WTC11 (cell line): Measurements from ENCODE around the gene PPM1A. TPM values are rescaled to one million over a fixed set of nuclear protein-coding genes. Genes with fewer than 3 reads are reported as not detected.

Source experiments
- ATAC-seq: fragments of 200-7000 bp; cut with Tn5 transposase; 2 replicates; pipeline ENCODE4 v1.10.0; 2021; ENCODE audit warnings: mild to moderate bottlenecking, moderate library complexity
- CTCF ChIA-PET: fragments of 300-600 bp; sonication (Branson Sonifier 250); formaldehyde crosslinking; loops from one replicate; lab custom pipeline; 2021; ENCODE audit warnings: antibody characterized with exemption; lab: Charles Lee
- POLR2A ChIA-PET: fragments of 350-600 bp; sonication (Branson Sonifier 250); formaldehyde crosslinking; loops from one replicate; lab custom pipeline; 2021; ENCODE audit warnings: antibody characterized with exemption; lab: Charles Lee
- DNase-seq: peaks from one replicate; pipeline ENCODE4 v3.0.0; 2021; ENCODE audit warnings: low spot score
- H3K27ac Mint-ChIP-seq: 2 replicates; pipeline ENCODE4 v1.8.0; 2021; ENCODE audit warnings: mixed read lengths
- H3K27me3 Mint-ChIP-seq: 2 replicates; pipeline ENCODE4 v1.8.0; 2021; ENCODE audit warnings: low read depth, mild to moderate bottlenecking, moderate library complexity, mixed read lengths
- H3K36me3 Mint-ChIP-seq: 2 replicates; pipeline ENCODE4 v1.8.0; 2021; ENCODE audit warnings: mixed read lengths
- H3K4me1 Mint-ChIP-seq: 2 replicates; pipeline ENCODE4 v1.8.0; 2022; ENCODE audit warnings: mixed read lengths
- H3K4me3 Mint-ChIP-seq: 2 replicates; pipeline ENCODE4 v1.8.0; 2021; ENCODE audit warnings: mild to moderate bottlenecking, moderate library complexity, mixed read lengths
- H3K9me3 Mint-ChIP-seq: 2 replicates; pipeline ENCODE4 v1.8.0; 2021; ENCODE audit warnings: mixed read lengths
- ATF1 ChIP-seq: sonication (generic); formaldehyde crosslinking; IDR thresholded peaks from 2 replicates; pipeline ENCODE4 v1.8.1; 2023; ENCODE audit warnings: mild to moderate bottlenecking, moderate library complexity, missing genetic modification reagents
- CREB1 ChIP-seq: sonication (generic); formaldehyde crosslinking; IDR thresholded peaks from 2 replicates; pipeline ENCODE4 v1.8.0; 2023; ENCODE audit warnings: mild to moderate bottlenecking, missing genetic modification reagents
- FOXJ3 ChIP-seq: sonication (generic); formaldehyde crosslinking; IDR thresholded peaks from 2 replicates; pipeline ENCODE4 v1.9.0; 2021; ENCODE audit warnings: missing genetic modification reagents, mild to moderate bottlenecking, borderline replicate concordance
- FOXP1 ChIP-seq: sonication (generic); formaldehyde crosslinking; IDR thresholded peaks from 2 replicates; pipeline ENCODE4 v1.8.0; 2022; ENCODE audit warnings: missing genetic modification reagents, mild to moderate bottlenecking, moderate library complexity, borderline replicate concordance
- KAT7 ChIP-seq: sonication (generic); formaldehyde crosslinking; IDR thresholded peaks from 2 replicates; pipeline ENCODE4 v1.8.1; 2023; ENCODE audit warnings: missing genetic modification reagents, mild to moderate bottlenecking, borderline replicate concordance
- NFE2L1 ChIP-seq: sonication (generic); formaldehyde crosslinking; IDR thresholded peaks from 2 replicates; pipeline ENCODE4 v1.8.1; 2023; ENCODE audit warnings: missing genetic modification reagents
- SOX15 ChIP-seq: fragments of 250-450 bp; sonication (Bioruptor Pico); IDR thresholded peaks from 2 replicates; pipeline ENCODE4 v1.9.0; 2021; ENCODE audit warnings: mild to moderate bottlenecking
- TP53 ChIP-seq: sonication (generic); formaldehyde crosslinking; IDR thresholded peaks from 2 replicates; pipeline ENCODE4 v1.8.1; 2023; ENCODE audit warnings: mild to moderate bottlenecking, missing genetic modification reagents
- ZNF138 ChIP-seq: sonication (generic); formaldehyde crosslinking; conservative IDR thresholded peaks from 2 replicates; pipeline ENCODE4 v1.8.1; 2022; ENCODE audit warnings: mild to moderate bottlenecking, moderate library complexity, missing genetic modification reagents
- total RNA-seq: library from RNA; stranded (reverse); gene quantifications from 3 replicates; pipeline ENCODE4 v1.2.3, GENCODE V29; 2021
- TF ChIP-seq, protein P1 (sequence below): sonication (generic); formaldehyde crosslinking; IDR thresholded peaks from 2 replicates; pipeline ENCODE4 v1.8.1; 2023; ENCODE audit warnings: mild to moderate bottlenecking, missing genetic modification reagents, borderline replicate concordance
- TF ChIP-seq, protein P2 (sequence below): sonication (generic); formaldehyde crosslinking; conservative IDR thresholded peaks from 2 replicates; pipeline ENCODE4 v1.8.1; 2022; ENCODE audit warnings: mild to moderate bottlenecking, missing genetic modification reagents
- TF ChIP-seq, protein P3 (sequence below): sonication (generic); formaldehyde crosslinking; IDR thresholded peaks from 2 replicates; pipeline ENCODE4 v1.8.1; 2022; ENCODE audit warnings: missing genetic modification reagents, borderline replicate concordance
- TF ChIP-seq, protein P4 (sequence below): sonication (generic); formaldehyde crosslinking; IDR thresholded peaks from 2 replicates; pipeline ENCODE4 v1.8.0; 2022; ENCODE audit warnings: mild to moderate bottlenecking, missing genetic modification reagents
- TF ChIP-seq, protein P5 (sequence below): sonication (generic); formaldehyde crosslinking; IDR thresholded peaks from 2 replicates; pipeline ENCODE4 v1.8.1; 2023; ENCODE audit warnings: mild to moderate bottlenecking, missing genetic modification reagents, moderate library complexity
- TF ChIP-seq, protein P6 (sequence below): sonication (generic); formaldehyde crosslinking; IDR thresholded peaks from 2 replicates; pipeline ENCODE4 v1.8.1; 2023; ENCODE audit warnings: mild to moderate bottlenecking, moderate library complexity, missing genetic modification reagents
- TF ChIP-seq, protein P7 (sequence below): sonication (generic); formaldehyde crosslinking; IDR thresholded peaks from 2 replicates; pipeline ENCODE4 v1.8.1; 2022; ENCODE audit warnings: mild to moderate bottlenecking, moderate library complexity, missing genetic modification reagents
- TF ChIP-seq, protein P8 (sequence below): sonication (generic); formaldehyde crosslinking; IDR thresholded peaks from 2 replicates; pipeline ENCODE4 v1.8.0; 2022; ENCODE audit warnings: mild to moderate bottlenecking, missing genetic modification reagents
- TF ChIP-seq, protein P9 (sequence below): sonication (generic); formaldehyde crosslinking; IDR thresholded peaks from 2 replicates; pipeline ENCODE4 v1.8.1; 2022; ENCODE audit warnings: low read depth, missing genetic modification reagents, borderline replicate concordance

The PPM1A gene
- total RNA-seq, 1 experiment from 2014 or later = 52.5 TPM

DNA sequence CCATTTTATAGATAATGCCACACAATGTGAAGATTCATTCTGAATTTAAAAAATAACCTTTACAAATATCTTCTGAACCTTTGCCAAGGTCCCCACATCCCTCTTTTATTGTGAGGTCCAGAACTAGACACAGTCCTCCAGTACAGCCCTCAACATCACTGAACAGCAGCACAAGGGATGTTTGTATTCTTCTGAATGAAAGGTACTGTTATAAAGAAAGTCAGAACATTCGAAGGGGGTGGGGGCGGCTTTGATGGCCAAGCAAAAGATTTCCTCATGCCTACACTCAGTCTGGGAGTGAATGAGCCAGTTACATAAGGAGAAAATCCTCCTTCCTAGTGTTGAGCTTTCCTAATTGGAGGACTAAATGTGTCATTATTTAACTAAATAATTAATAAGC, 77.3 kb downstream of the PPM1A start (continued):
- TF ChIP-seq, protein P1, sequence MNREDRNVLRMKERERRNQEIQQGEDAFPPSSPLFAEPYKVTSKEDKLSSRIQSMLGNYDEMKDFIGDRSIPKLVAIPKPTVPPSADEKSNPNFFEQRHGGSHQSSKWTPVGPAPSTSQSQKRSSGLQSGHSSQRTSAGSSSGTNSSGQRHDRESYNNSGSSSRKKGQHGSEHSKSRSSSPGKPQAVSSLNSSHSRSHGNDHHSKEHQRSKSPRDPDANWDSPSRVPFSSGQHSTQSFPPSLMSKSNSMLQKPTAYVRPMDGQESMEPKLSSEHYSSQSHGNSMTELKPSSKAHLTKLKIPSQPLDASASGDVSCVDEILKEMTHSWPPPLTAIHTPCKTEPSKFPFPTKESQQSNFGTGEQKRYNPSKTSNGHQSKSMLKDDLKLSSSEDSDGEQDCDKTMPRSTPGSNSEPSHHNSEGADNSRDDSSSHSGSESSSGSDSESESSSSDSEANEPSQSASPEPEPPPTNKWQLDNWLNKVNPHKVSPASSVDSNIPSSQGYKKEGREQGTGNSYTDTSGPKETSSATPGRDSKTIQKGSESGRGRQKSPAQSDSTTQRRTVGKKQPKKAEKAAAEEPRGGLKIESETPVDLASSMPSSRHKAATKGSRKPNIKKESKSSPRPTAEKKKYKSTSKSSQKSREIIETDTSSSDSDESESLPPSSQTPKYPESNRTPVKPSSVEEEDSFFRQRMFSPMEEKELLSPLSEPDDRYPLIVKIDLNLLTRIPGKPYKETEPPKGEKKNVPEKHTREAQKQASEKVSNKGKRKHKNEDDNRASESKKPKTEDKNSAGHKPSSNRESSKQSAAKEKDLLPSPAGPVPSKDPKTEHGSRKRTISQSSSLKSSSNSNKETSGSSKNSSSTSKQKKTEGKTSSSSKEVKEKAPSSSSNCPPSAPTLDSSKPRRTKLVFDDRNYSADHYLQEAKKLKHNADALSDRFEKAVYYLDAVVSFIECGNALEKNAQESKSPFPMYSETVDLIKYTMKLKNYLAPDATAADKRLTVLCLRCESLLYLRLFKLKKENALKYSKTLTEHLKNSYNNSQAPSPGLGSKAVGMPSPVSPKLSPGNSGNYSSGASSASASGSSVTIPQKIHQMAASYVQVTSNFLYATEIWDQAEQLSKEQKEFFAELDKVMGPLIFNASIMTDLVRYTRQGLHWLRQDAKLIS = no peak
- TF ChIP-seq KAT7 (CRISPR knock-in tag) (no peak), SOX15 (CRISPR knock-in tag) (no peak), FOXJ3 (CRISPR knock-in tag) (no peak), CREB1 (CRISPR knock-in tag) (no peak), ZNF138 (no peak), TP53 (CRISPR knock-in tag) (no peak)
- TF ChIP-seq, protein P2, sequence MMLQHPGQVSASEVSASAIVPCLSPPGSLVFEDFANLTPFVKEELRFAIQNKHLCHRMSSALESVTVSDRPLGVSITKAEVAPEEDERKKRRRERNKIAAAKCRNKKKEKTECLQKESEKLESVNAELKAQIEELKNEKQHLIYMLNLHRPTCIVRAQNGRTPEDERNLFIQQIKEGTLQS (CRISPR knock-in tag) = no peak
- TF ChIP-seq, protein P3, sequence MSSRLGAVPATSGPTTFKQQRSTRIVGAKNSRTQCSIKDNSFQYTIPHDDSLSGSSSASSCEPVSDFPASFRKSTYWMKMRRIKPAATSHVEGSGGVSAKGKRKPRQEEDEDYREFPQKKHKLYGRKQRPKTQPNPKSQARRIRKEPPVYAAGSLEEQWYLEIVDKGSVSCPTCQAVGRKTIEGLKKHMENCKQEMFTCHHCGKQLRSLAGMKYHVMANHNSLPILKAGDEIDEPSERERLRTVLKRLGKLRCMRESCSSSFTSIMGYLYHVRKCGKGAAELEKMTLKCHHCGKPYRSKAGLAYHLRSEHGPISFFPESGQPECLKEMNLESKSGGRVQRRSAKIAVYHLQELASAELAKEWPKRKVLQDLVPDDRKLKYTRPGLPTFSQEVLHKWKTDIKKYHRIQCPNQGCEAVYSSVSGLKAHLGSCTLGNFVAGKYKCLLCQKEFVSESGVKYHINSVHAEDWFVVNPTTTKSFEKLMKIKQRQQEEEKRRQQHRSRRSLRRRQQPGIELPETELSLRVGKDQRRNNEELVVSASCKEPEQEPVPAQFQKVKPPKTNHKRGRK = no peak
- TF ChIP-seq, protein P4, sequence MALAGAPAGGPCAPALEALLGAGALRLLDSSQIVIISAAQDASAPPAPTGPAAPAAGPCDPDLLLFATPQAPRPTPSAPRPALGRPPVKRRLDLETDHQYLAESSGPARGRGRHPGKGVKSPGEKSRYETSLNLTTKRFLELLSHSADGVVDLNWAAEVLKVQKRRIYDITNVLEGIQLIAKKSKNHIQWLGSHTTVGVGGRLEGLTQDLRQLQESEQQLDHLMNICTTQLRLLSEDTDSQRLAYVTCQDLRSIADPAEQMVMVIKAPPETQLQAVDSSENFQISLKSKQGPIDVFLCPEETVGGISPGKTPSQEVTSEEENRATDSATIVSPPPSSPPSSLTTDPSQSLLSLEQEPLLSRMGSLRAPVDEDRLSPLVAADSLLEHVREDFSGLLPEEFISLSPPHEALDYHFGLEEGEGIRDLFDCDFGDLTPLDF = no peak
- TF ChIP-seq, protein P5, sequence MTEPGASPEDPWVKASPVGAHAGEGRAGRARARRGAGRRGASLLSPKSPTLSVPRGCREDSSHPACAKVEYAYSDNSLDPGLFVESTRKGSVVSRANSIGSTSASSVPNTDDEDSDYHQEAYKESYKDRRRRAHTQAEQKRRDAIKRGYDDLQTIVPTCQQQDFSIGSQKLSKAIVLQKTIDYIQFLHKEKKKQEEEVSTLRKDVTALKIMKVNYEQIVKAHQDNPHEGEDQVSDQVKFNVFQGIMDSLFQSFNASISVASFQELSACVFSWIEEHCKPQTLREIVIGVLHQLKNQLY = no peak

DNA sequence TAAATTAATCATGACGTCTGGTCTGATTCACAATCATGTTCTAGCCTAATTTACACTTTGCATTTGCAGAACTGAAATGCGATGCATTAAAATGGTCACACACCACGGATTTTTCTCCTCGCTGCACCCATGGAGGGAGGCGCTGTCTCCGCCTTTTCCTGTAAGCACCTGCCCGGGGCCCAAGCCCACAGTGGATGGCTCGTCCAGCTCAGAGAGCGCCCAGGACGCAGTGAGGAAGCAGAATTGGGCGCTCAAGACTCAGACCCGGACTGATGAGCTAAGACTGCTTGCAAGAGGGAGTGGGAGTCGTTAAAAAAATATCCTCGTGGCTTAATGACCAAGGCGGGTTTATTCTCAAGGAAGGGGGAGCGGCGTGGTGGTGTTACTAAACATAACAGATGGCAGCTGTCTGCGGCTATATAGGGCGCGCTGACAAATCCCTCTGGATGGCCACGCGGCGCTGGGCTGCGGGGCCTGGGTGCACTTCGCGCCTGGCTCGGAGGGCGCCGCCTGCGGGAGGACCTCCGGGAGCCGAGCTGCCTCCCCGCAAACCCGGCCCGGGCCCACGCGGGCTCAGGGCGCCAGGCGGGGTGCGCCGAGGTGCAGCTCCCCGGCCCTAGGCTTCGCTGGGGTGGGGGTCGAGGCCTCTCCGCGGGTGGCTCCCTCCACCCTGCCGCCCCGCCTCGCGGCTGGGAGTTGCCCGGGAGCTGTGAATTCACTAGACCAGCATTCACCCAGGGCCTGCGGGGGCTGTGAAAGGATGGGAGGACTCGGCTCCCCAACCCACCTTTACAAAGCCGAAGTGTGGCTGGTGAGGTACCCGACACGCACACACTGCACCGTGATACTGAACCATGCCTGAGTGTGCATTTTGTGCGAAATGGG, 78.7 kb downstream of the PPM1A start:
- peak; percentile 35 for ATAC-seq
- peak overlapping the region; percentile 79 for H3K4me3 Mint-ChIP-seq
- no peaks in the 10 kb centered on the region; the same call in 1 of the 2 replicates for H3K9me3 Mint-ChIP-seq
- 0 out of 2 replicates have a peak, but pooled peaks cover 3% of the 10 kb centered on the region for H3K36me3 Mint-ChIP-seq
- no peak overlapping the region for H3K27ac Mint-ChIP-seq
- H3K4me1 Mint-ChIP-seq = peaks cover 55% of the 10 kb centered on the region
- POLR2A ChIA-PET = interaction anchor here (0.6 to 2.5 kb wide), 2 partner anchors 22 to 79 kb away, joined by 3 to 8 read pairs; partner anchors contain the start of gene PPM1A
- no peaks in the 10 kb centered on the region; the same call in none of the 2 replicates for H3K27me3 Mint-ChIP-seq
- peak; percentile 46 for DNase-seq
- CTCF ChIA-PET = interaction anchor here (0.9 to 3.3 kb wide), 26 partner anchors 10 to 234 kb away, joined by 3 to 64 read pairs (median 5); partner anchors contain the start of gene PPM1A
- TF ChIP-seq, protein P6, sequence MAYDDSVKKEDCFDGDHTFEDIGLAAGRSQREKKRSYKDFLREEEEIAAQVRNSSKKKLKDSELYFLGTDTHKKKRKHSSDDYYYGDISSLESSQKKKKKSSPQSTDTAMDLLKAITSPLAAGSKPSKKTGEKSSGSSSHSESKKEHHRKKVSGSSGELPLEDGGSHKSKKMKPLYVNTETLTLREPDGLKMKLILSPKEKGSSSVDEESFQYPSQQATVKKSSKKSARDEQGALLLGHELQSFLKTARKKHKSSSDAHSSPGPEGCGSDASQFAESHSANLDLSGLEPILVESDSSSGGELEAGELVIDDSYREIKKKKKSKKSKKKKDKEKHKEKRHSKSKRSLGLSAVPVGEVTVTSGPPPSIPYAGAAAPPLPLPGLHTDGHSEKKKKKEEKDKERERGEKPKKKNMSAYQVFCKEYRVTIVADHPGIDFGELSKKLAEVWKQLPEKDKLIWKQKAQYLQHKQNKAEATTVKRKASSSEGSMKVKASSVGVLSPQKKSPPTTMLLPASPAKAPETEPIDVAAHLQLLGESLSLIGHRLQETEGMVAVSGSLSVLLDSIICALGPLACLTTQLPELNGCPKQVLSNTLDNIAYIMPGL (CRISPR knock-in tag) = peak; percentile 24; the same call in 1 of the 2 replicates
- TF ChIP-seq, protein P7, sequence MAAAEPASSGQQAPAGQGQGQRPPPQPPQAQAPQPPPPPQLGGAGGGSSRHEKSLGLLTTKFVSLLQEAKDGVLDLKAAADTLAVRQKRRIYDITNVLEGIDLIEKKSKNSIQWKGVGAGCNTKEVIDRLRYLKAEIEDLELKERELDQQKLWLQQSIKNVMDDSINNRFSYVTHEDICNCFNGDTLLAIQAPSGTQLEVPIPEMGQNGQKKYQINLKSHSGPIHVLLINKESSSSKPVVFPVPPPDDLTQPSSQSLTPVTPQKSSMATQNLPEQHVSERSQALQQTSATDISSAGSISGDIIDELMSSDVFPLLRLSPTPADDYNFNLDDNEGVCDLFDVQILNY = 0 out of 2 replicates have a peak, but pooled peaks have one; percentile 20
- TF ChIP-seq FOXP1 (peak; percentile 53; the same call in 1 of the 2 replicates), NFE2L1 (CRISPR knock-in tag) (no peak), ATF1 (no peak)
- TF ChIP-seq, protein P5 = no peak
- TF ChIP-seq, protein P8, sequence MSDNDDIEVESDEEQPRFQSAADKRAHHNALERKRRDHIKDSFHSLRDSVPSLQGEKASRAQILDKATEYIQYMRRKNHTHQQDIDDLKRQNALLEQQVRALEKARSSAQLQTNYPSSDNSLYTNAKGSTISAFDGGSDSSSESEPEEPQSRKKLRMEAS (CRISPR knock-in tag) = peak; percentile 71
- TF ChIP-seq, protein P9, sequence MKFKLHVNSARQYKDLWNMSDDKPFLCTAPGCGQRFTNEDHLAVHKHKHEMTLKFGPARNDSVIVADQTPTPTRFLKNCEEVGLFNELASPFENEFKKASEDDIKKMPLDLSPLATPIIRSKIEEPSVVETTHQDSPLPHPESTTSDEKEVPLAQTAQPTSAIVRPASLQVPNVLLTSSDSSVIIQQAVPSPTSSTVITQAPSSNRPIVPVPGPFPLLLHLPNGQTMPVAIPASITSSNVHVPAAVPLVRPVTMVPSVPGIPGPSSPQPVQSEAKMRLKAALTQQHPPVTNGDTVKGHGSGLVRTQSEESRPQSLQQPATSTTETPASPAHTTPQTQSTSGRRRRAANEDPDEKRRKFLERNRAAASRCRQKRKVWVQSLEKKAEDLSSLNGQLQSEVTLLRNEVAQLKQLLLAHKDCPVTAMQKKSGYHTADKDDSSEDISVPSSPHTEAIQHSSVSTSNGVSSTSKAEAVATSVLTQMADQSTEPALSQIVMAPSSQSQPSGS (CRISPR knock-in tag) = no peak
